SHP77 treated with DMSO at 0.1 percent for 48 hours (cell line): ENCODE measurements around the gene DPEP3.
"Not testable (repeated sequence)": the region's sequence is repeated elsewhere in the genome, so short reads cannot be mapped to it uniquely, and the experiment has no call there.

Experiments
- DNase-seq: peaks from one replicate; lab custom pipeline; 2025; lab: John Stamatoyannopoulos, UW

The DPEP3 gene

DNA sequence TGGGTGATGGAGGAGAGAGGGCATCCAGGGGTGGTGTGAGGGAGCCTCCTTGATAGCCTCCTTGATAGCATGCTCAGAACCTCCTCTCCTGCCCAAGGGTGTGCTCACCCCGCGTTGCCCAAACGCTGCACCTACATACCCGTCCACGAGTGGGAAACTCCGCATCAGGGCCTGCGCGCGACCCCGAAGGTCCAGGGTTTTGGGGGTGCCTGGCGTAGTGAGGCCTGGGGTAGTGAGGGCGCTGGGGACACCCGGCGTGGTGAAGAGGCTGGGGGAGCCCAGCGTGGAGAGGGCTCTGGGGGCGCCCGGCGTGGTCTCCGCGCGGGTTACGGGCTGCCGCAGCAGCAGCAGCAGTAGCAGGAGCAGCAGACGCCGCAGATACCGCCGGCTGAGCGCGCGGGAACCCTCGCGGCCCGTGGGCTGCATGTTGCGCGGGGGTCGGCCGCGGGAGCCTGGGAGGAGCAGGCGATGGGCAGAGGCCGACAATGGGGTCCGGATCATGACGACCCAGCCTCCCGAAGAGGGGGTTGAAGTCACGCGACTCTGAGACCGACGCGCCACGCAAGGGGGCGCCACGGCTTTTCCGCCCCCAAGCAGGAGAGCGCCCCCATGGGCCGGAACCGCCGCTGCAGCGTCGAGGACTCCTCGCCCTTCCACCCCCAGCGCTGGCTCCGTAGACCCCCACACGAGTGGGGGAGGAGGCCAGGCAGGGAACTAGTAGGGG, at the start of gene DPEP3:
TSS of gene DPEP3 (minus strand) at position 545 of the 724 bp plus-strand sequence. CDS start at position 426, 119 bp downstream.
- DNase-seq = no peak

DNA sequence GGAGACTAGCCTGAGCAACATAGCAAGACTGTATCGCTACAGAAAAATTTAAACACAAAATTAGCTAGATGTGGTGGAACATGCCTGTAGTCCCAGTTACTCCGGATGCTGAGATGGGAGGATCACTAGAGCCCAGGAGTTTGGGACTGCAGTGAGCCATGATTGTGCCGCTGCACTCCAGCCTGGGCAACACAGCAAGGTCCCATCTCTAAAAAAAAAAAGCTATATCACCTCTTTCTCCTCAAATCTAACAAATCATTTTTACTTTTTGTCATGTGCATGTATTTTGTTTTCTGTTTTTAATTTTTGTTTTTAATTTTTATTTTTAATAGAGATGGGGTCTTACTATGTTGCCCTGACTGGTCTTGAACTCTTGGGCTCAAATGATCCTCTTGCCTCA, 48.7 kb upstream of the DPEP3 start:
- DNase-seq = no peak

DNA sequence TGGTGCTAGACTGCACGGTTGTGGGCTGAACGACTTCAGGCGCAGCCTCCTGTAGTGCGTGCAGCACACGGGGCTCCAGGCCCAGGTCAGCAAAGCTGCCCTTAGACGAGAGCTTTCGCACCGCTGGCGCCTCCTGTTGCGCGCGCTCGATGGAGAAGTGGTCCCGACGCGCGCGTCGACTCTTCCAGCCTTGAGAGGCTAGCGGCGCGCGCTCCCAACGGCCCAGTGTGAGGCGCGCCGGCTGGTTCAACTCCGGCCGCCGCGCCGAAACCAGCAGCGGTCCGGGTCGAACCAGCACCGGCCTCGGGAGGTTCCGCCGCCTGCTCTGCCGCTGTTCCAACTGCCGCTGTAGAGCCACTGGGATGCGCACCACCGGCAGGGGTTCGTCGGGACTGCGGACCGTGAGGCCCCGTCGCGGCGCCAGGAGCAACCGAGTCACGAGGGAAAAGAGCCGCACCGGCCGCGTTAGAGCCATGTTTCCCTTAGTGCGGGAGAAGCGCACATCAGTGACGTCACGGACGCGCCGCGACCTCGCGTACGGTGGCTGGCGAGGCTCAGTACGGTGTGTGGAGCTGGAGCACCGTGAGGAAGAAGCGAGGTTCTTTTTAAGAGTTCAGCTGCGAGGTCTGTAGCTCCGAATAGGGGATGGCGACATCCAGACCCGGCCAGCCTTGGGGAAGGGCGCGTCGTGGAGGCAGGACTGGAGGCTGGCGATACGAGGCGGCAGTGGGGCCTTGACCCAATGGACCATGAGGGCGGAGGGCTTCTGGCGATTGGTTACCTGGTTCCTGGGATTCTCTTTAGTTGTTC, 42.6 kb upstream of the DPEP3 start, which contains the start of the genes DDX28 and DUS2:
TSS of gene DDX28 (minus strand) at position 505 of the 810 bp plus-strand sequence. CDS start at position 475, 30 bp downstream.
TSS of gene DUS2 (plus strand) at position 557 of the 810 bp plus-strand sequence. CDS start 14,740 bp downstream, outside the sequence.
- DNase-seq = peak; percentile 19

- no peak for DNase-seq
Observed at GRCh38 chr16:68022278-68022727, 42.0 kb upstream of the DPEP3 start.

- DNase-seq = no peak
Observed at GRCh38 chr16:68021490-68021889, 41.2 kb upstream of the DPEP3 start.

DNA sequence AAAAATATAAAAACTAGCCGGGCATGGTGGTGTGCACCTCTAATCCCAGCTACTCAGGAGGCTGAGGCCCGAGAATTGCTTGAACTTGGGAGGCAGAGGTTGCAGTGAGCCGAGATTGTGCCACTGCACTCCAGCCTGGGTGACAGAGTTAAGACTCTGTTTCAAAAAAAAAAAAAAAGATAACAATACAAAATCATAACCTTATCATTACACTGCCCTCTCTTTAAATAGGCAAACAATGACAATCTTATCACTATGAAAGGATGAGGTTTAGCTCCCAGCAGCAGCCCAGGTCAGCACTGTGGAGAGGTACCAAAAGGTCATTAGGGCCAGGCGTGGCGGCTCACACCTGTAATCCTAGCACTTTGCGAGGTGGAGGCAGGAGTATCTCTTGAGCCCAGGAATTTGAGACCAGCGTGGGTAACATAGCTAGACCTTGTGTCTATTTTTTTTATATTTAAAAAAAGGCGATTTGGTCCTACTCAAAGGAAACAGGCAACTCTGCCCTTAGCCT, 38.9 kb upstream of the DPEP3 start:
- DNase-seq = no peak

DNA sequence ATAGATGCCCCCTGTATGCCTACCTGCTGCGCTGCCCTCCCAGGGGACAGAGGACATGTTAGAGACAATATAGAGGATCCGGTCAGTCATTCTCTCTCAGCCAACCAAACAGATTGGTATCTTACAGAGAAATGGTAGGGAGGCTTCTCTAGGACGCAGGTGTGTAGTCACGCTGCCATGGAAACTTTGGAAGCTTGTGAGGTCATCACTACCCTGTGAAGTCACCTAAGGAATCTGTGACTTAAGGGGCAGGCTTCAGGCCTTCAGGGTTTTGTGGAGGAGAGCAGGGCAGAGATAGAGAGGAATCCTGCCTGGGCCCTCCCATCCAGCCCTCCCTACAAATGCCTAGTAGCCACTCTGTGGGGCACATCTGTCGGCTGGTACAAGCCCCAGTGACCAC, 35.4 kb upstream of the DPEP3 start, which contains the start of gene DPEP2NB:
TSS of gene DPEP2NB (minus strand) at position 231 of the 400 bp plus-strand sequence. CDS start at position 90, 141 bp downstream.
- no peak for DNase-seq

- DNase-seq = no peak
Observed at GRCh38 chr16:68013440-68013839, 33.1 kb upstream of the DPEP3 start.

DNA sequence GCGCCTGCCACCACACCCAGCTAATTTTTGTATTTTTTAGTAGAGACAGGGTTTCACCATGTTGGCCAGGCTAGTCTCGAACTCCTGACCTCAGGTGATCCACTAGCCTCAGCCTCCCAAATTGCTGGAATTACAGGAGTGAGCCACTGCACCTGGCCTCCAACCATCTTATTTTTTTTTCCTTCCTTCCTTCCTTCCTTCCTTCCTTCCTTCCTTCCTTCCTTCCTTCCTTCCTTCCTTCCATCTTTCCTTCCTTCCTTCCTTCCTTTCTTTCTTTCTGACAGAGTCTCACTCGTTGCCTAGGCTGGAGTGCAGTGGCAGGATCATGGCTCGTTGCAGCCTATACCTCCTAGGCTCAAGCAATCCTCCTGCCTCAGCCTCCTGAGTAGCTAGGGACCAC, 29.6 kb upstream of the DPEP3 start:
- DNase-seq = not testable (repeated sequence)

DNA sequence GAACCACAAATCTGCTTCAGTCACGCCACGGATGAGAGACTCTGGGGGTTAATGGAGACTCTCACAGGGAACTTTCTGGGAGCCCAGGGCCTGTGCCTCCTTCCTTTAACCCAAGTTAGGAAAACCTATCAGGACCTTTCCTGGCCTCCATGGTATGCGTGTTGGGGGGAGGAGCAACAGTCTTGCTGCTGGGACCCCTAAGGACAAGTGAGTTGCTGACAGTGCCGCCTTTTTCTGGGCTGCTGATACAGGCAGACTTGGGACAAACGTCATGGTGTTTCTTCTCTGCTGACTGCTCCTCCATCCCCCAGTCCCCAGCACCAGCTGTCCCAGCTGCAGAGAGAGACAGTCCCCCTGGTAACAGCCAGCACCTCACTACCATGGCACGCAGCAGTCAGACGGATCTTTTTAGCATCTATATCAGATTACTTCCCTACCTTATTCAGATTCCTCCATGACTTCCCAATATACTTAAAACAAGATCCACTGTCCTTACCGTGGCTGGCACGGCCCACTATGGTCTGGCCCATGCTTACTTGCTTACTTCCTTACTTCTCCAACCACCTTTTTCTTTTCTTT, 28.9 kb upstream of the DPEP3 start:
- no peak for DNase-seq

- DNase-seq = no peak
Observed at GRCh38 chr16:68005786-68006286, 25.5 kb upstream of the DPEP3 start.

- DNase-seq = no peak
Observed at GRCh38 chr16:68005211-68005610, 24.9 kb upstream of the DPEP3 start.

GRCh38 chr16:68003031-68003430, 22.7 kb upstream of the DPEP3 start:
- DNase-seq = no peak

GRCh38 chr16:68000450-68000849, 20.2 kb upstream of the DPEP3 start:
- no peak for DNase-seq

GRCh38 chr16:67999985-68000384, 19.7 kb upstream of the DPEP3 start:
- DNase-seq = no peak

GRCh38 chr16:67998779-67999688, 18.7 kb upstream of the DPEP3 start, which contains the start of gene DPEP2:
TSS of gene DPEP2 (minus strand) at chr16:67999484. CDS start at chr16:67993212, 6,272 bp downstream.
- not testable (repeated sequence) for DNase-seq

- DNase-seq = not testable (repeated sequence)
Observed at GRCh38 chr16:67998231-67998778, 18.0 kb upstream of the DPEP3 start.

DNA sequence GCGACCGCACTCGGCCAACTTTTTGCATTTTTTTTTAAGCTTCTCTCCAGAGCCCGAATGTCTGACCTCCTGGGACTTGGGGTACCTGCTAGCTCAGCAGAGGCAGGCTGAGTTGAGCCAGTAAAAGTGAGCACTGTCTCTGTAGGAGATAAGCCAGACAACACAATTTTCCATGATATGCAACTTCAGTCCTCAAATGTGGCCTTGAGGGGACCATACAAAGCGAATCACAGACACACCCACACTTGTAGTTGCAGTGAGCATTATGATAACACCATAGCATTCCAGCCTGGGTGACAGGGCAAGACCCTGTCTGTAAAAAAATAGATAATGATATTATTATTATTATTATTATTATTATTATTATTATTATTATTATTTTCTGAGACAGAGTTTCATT, 16.4 kb upstream of the DPEP3 start:
- no peak for DNase-seq

- DNase-seq = no peak
Observed at GRCh38 chr16:67995423-67995822, 15.1 kb upstream of the DPEP3 start.

- DNase-seq = not testable (repeated sequence)
Observed at GRCh38 chr16:67994040-67994408, 13.7 kb upstream of the DPEP3 start.
